ENCODE results near the gene ADGRL2.

DNA sequence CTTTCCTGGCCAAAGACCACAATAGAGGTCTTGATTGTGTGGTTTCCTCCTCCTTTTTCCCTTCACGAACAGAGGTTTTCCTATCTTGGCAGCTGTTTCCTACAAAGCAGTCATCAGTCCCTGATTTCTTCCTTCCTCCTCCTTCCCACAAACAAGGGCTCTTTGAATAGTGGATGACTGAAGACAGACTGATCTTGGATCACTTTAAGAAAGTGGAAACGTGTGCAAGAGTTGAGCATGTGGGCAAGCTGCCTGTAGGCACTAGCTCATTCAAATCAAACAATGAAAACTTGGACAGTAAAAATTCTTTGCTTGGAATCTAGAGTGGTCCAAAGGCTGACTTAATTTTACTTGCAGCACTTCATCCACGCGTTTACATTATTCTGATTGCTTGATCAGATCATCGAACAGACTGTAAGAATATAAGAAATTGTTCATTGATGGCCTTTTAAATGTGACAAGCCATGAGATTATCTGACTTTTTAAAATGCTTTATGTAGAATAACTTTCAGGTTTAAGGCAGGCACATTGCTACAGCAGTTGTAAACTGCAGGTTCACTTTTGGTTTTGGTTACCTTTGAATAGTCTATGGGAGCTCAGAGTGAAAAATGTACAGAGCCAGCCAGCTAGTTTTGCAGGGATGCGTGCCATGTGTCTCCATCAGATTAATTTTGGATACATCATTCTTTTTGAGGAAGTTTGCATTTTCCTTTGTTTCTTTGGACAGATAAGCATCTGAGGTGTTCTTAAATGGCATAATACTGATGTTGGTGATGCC lies 34.4 kb downstream of the ADGRL2 start:
- TF ChIP-seq, protein P1, sequence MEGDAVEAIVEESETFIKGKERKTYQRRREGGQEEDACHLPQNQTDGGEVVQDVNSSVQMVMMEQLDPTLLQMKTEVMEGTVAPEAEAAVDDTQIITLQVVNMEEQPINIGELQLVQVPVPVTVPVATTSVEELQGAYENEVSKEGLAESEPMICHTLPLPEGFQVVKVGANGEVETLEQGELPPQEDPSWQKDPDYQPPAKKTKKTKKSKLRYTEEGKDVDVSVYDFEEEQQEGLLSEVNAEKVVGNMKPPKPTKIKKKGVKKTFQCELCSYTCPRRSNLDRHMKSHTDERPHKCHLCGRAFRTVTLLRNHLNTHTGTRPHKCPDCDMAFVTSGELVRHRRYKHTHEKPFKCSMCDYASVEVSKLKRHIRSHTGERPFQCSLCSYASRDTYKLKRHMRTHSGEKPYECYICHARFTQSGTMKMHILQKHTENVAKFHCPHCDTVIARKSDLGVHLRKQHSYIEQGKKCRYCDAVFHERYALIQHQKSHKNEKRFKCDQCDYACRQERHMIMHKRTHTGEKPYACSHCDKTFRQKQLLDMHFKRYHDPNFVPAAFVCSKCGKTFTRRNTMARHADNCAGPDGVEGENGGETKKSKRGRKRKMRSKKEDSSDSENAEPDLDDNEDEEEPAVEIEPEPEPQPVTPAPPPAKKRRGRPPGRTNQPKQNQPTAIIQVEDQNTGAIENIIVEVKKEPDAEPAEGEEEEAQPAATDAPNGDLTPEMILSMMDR (IDR thresholded peaks at IDR 0.05; ENCODE audit: insufficient read depth, low read length, poor library complexity, severe bottlenecking), result no peak
- TF ChIP-seq EZH2phosphoT487 (conservative IDR thresholded peaks at IDR 0.05; ENCODE audit: low read length), result no peak
